Middle frontal gyrus (tissue), 1 donor: Measurements from ENCODE around the gene BAIAP2.

Experiments
- DNase-seq: peaks from one replicate; pipeline ENCODE4 v3.0.0-alpha.2; 2015; ENCODE audit warnings: low spot score; ENCODE audit errors: extremely low spot score

The BAIAP2 gene

DNA sequence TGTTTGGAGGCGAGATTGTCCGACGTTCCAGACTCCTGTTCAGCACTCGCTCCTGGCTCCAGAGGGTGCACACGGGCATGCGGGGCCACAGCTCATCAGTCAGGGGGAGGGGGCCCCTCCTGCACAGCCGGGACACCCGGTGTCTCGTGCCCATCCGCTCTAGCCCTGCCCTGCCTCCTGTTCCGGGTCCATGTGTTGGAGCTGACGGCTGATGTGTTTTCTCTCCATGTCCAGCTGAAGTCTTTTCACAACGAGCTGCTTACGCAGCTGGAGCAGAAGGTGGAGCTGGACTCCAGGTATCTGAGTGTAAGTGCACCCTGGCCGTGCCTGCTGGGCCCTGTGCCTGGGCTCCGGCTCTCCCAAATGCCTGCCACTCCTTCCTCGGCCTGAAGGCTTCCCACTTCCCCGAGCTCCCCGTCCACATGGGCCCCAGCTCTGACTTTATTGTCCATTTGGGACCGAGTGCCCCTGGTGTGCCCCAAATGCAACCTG lies 50.5 kb downstream of the BAIAP2 start:
- DNase-seq = no peak

DNA sequence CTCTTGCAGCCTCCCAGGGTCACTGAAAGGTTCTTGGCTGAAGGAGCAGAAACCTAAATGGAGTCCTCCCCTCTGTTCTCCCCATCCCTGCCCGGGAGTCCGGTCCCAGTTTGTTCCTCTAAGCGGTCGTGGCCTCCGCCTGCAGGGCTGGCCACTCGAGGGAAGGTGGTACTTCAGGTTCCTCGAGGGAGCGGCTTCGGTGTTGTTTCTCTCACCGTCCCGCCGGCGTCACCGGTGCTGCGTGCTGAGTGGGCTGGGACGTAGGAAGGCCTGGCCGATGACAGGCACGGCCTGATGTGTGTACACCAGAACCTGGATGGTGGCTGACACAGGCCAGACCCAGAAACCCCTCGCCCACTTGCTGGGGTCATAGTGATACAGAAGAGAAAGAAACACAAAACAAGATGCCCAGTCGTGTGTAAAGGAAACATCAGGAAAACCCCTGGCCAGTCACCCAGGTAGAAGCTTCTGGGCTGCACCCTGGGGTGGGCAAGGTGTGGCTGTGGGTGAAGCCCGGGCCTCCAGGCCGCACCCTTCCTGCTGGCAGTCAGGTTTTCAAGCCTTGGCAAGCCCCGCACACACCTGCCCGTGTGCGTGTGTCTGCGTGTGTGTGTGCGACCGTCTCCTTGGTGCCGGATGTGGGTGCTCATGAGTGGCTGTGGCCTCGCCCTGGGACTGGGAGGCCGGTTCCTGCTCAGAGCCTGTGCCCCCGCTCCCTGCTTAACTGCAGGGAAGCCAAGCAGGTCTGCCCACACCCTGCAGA lies 52.0 kb downstream of the BAIAP2 start:
- no peak for DNase-seq

DNA sequence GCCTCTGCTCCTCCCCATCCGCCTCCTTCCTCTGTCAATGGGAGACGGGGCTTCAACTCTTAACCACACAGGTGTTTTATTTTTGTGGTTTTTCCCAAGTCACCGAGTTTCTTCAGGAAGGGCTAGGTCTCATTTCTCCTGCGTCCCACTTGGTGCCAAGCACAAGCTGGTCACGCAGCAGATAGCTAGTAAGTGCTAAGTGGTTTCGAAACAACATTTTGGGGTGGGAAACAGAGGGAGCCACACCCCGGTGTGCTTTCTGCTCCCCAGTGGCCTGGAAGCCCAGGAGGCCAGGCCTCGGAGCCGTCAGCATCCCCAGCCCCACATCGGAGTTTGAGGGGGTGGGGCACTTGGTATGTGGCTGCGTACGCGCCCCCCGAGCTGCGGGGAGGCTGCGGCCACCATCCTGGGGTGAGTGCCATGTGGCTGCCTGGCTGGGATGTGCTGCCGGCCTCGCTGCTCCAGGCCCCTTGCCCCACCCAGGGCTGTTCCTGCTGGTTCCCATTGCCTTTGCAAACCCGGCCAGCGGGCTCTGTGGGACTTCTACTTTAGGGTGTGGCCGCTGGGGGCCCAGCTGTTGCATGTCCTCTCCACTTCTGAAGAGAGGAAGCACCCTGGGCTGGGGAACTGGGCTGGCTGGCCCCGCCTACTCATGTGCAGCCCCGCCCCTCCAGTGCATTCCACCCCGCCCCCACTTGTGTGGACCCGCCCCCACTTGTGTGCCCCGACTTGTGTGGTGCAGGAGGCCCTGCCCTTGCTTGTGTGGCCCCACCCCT lies 55.6 kb downstream of the BAIAP2 start:
- DNase-seq = no peak

DNA sequence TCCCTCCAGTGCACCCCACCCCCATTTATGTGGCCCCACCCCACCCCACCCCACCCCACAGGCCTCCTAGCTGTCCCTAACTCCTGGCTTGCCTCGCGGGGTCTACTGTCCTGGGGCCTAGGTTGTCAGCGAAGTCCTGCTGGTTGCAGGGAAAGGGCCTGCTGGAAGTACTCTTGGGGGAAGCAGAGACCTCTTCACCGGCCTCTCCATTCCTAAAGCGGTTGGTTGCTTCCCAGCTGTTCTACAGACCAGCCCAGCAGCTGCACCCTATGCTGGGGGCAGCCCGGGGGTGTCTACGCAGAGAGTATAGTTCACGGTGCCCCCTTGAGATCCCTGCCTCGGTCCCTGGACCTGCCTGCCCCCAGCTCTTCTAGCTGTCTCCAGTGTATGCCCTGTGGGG lies 56.2 kb downstream of the BAIAP2 start:
- no peak for DNase-seq

DNA sequence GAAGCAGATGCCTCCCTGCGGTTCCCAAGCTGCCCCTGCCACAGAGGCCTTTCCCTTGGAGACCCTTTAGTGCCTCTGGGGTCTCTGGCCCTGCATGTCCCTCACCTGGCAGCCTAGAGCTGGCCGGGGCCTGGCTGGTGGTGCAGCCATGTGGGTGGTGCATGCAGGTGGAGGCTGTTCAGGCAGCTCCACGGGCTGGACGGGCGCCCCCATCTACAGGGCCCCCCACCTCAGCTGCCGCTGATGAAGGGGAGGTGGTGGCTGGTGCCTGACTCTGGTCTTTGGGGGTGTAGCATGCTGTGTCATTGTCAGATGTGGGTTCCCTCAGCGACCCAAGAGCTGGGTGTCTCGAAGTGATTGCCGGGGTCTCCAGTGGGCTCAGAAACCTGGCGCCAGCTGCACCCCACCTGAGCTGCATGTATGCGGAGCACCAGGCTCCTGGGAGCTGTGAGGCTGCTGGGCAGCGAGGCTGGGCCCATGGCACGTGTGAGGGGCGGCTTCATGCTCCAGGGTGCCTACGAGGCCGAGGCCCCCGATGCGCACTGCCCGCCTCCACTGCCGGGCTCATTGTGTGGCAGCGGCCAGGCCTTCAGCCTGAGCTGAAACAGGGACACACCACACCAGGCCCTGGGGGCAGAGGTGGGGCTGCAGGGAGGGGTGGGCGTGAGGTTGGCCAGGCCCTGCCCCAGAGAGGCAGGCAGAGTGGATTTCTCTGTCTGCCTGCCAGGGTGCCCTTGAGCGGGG lies 57.0 kb downstream of the BAIAP2 start:
- no peak for DNase-seq

DNA sequence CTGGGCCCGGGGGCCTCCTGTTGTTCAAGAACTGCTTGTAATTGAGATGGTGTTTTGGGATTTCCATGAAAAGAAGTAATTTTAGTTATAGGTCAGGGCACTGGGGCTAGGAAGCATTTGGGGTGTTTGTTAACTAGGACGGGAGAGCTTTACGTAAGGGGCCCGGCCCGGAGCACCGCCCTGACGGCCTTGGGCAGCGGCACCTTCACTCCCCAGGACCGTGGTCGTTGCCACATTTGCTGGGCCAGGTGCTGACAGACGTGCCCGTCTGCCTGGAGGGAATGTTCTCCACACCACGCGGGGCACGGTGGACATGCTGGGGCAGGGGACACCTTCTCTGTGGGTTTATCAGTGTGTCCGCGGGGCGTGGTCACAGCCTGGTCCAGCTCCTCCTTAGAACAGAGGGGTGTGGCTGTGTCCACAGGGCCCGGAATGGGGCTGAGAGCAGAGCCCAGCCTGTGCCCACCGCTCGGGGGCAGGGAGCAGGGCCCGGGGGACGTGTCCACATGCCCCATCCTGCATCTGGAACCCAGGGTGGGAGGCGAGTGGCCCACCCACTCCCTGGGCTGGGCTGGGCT lies 57.7 kb downstream of the BAIAP2 start:
- no peak for DNase-seq

DNA sequence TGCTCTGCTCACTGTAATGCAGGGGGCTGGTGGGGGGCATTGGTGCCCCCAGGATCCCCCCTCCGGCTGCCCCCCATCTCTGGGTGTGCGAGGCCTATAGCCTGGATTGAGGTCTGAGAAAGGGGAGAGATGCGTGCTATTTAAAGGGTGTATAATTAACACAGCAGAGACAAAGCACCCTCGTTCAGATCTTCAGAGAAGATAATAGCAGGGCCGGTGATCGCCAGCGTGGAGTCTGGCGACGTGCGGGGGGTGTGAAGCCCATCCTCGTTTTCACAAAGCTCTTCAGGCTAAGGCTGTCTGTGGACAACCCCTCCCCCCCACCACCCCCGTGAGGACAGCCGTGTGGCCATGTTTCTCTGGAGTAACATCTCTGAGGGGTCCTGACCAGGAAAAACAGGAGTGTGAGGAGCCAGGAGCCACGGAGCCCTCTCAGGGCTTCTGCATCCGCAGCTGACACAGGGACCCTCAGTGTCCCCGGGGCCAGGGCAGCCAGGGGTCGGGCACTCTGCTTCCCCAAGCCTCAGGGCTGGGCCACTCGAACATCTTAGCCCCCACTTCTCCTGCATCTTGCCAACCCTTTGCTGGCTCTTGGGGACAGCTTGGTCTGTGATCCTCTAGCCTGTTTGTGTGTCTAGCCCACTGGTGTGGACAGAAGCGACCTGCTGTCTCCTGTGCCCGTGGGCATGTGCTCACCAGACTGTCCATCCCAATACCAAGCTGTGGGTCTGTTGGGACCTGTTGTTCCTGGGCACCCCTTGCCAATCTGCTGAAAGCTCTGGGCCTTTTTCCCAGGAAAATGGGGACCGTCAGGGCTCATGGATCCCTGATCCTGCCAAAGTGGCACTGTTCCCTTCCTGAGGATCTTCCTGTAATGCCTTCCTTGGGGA lies 58.9 kb downstream of the BAIAP2 start:
- DNase-seq = no peak

DNA sequence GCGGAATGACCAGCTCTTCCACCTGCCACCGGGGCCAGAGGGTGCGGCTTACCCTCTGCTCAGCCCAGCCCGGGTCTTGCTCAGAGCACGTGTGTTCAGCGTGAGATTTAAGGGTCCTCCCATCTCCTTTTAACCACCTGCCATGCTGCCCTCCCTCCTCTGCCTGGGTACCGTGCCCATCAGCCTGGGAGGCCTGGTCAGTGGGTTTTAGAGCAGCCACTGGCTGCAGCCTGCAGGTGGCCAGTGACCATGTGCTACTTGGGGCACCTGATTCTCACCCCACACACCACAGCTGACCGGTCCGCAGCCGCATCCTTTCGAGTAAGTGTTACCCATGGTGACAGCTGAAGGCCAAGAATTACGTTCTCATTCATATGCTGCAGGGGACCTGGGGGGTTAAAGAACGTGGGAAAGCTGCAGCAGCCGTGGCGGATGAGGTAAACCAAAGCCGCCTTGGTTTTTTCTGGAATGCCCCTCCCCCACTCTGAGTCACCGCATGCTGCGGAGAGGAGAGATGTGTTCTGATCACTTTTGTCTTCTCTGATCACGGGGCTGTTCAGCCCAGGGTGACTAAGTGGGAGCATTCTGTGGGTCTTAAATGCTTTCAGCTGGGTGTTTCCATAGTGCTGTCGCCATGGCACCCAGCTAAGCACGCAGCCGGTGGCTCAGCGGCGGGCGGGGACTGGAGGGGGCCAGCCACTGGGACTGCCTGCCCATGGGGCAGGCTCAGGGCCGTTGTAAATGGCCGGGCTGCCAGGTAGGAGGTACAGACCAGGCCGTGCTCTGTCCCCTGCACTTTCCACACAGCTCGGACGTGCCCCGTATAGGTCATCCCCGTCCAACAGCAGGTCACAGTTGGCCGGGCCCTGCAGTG lies 59.8 kb downstream of the BAIAP2 start:
- DNase-seq = peak; percentile 86

DNA sequence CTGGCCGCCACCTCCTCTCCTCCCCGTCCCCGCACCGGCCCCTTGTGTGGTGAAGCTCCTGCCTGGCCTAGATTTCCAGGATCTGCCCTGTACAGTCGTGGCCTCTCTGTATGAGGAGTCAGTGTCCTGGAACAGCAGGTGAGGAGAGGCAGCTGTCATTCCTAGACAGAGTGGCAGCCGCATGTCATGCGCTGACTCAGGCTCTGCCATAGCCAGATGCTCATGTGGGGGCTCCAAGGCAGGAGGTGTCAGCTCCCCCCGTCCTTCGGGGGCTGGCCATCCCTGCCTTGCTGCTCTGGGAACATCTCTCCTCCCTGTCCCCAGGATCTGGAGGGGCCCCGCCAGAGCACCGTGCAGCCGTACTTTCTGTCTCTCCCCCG lies 60.4 kb downstream of the BAIAP2 start:
- DNase-seq = no peak

DNA sequence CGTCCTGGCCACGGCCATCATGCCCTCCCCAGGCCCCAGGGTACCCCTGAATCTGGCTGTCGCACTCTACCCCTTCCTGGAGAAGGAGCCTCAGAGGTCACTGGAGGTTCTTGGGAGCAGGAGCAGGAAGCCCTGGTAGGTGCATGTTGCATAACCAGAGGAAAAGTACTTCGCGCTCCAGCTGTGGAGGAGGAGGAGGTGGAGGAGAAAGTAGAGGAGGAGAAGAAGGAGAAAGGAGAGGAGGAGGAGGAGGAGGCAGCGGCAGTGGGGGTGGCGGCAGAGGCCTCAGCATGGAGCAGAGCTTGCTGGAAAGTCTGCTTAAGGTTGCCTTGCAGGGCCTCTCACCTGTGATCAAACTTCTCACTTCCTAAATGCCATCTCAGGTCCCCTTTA lies 61.8 kb downstream of the BAIAP2 start:
- DNase-seq = no peak

DNA sequence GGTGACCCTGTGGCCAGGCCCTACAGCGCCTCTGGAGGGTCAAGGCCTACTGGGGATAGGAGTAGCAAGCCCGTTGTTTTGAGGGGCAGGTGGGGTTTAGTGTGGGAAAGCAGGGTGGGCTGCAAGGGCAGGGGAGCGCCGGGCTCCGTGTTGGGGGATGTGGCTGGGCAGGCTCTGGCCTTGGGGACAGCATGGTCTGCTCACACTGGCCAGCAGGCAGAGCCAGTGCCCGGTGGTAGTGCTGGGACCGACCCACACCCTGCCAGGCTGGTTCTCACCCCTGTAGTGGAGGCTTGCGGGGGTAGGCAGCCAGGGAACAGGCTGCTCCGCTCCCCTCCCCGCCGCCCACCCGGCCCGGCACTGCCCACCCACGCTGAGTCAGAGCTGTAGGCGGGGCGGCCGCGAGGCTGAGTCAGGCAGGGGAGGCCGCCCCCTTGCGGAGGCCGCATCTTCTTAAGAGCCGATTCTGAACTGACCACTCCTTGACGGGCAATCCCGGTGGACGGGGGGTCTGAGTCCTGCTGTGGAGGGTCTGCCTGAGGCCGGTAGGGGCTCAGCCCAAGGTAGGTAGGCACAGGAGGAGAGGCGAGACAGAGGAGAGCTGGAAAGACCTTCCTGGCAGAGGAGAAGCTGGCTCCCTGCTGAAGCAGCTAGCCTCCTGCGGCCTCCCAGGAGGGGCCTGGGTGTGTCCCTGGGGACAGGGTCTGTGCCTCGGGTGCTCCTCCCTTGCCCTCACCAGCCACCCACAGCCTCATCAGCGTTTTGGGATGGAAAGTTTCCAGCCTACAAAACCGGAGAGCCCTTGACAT lies 62.4 kb downstream of the BAIAP2 start:
- DNase-seq = no peak

DNA sequence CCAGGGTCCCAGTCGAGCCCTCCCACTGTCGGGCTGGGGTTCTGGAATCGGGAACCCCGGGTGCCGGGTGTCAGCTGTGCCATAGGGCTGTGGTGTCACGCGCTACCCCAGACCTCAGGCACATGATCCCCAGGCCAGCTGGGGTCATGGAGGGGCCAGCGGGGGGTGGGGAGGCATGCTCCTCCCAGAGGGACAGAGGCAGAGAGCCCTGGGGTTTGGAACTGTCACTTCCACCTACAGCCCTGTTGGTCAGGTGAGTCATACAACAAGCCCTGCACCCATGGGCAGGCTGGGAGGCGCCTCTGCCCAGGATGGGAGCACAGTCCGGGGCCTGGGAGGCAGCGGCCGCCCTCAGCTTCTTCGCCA lies 63.0 kb downstream of the BAIAP2 start:
- DNase-seq = no peak

DNA sequence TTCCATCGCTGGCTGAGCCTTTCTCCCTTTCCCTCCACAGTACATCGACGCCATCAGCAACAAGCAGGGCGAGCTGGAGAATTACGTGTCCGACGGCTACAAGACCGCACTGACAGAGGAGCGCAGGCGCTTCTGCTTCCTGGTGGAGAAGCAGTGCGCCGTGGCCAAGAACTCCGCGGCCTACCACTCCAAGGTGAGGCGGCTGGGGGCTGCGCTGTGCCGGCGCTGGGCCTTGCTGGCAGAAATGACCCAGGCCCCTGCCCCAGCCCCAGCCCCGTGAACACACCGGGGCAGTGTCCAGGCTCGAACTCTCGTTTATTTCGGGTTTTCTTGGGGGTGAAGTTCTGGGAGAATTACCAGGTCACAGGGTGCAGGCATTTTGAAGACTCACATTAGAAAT lies 64.9 kb downstream of the BAIAP2 start:
- no peak for DNase-seq

DNA sequence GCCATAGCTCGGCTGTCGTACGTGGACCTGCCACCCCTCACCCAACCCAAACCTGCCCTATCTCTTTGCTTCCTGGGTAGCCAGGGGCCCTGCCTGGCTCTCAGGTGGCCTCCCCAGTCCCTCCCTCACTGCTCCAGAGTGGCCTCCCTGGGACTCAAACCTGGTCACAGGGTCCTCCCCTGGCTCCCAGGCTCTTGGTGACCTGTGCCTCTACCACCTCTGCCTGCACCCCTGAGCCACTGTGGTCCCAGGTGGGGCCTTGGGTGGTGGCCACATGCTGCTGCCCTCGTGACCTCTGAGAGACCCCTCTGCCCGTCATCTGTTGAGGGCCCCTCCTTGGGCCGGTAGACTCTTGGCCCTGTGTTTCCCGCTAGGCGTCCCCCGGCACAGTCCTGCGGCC lies 65.7 kb downstream of the BAIAP2 start:
- no peak for DNase-seq

DNA sequence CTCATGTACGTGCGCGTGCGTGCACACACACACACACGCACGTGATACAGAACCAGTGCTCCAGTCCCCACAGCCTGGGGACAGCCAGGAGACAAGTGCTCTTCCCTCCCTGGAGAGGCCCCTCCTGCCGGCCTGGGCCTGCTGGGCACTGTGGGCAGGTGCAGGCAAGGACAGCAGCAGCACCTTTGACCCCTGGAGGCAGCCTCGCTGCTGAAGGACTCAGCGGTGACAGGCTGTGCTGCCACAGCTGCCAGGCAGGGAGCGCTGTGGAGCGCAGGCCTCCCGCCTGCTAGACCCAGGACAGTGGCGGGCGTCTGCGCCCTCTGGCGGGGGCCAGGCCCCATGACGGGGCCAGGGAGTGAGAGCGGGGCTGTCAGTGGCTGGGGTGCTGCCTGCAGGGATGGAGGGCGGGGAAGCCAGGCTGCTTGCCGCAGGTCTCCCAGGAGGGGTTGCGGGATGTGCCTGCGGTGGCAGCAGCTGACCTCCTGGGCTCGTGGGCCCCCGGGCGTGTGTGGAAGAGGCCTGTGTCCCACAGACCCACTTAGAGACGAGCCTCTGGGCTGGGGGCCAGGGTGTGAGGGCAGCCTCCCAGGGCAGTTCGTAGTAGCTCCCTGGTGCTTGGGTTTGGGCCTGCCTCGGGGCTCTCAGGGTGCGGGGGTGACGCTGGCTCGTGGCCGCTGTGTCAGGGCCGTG lies 66.8 kb downstream of the BAIAP2 start:
- DNase-seq = peak; percentile 54

DNA sequence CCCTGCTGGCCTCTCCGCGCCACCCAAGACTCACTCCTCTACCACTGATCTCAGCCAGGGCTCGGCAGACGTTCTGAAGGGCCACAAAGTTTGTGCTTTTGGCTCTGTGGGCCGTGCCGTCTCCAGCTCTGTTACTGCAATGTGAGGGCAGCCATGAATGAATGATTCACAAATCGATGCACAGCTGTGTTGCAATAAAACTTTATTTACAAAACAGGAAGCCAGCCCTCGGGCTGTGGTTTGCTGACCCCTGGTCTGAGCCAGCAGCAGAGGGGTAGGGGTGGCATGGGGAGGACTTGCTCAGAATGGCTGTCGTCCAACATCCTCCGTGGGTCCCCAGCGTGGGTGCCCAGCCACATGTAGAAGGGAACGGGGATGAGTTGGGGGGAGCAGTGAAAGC lies 67.4 kb downstream of the BAIAP2 start:
- DNase-seq = no peak

DNA sequence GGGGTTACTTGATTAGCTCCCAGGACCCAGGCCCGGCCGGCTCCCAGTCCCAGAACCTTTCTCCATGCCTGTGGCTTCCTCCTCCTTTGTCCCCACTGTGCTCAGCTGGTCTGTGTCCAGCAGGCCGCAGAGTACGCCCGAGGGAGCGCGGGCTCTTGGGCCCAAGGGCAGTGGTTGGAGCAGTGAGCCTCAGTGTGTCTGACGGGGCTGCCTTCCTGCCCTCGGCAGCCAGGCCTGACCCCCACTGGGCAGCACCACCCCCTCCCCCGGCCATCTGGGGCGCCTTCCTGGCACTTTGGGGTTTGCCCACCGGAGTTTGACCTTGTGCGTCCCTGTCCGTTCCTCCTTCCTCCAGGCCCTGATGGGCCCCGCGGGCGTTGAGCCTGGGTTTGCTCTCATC lies 67.9 kb downstream of the BAIAP2 start:
- DNase-seq = no peak

DNA sequence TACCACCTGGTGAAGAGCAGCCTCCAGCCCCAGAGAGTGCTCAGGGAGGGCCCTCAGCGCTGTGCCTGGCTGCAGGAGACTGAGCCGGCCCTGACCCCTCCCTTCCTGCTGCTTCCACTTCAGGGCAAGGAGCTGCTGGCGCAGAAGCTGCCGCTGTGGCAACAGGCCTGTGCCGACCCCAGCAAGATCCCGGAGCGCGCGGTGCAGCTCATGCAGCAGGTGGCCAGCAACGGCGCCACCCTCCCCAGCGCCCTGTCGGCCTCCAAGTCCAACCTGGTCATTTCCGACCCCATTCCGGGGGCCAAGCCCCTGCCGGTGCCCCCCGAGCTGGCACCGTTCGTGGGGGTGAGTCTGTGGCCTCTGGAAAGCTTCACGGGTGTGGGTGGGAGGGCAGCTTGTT lies 68.4 kb downstream of the BAIAP2 start:
- DNase-seq = no peak
